Renal cortical epithelial cell (primary cell): ENCODE data around the gene METTL24. TPM values are rescaled to one million over a fixed set of nuclear protein-coding genes. Genes with fewer than 3 reads are reported as not detected.
"Not testable (repeated sequence)": the region's sequence is repeated elsewhere in the genome, so short reads cannot be mapped to it uniquely, and the experiment has no call there.

Experiments
- DNase-seq: peaks from one replicate; pipeline ENCODE4 v3.0.0-alpha.2; 2011; ENCODE audit warnings: low read depth
- total RNA-seq: library from RNA; depleted of rRNA; stranded (reverse); fragments of >200 nt; gene quantifications from 2 replicates; pipeline ENCODE4 v1.2.3, GENCODE V29; 2014

The METTL24 gene
- total RNA-seq, 1 donor from 2014 or later = 0.10 TPM

GRCh38 chr6:110266996-110267395 lies 91.2 kb downstream of the METTL24 start:
- DNase-seq = no peak

GRCh38 chr6:110265273-110265672 lies 92.9 kb downstream of the METTL24 start:
- no peak for DNase-seq

GRCh38 chr6:110256366-110256765 lies 101.8 kb downstream of the METTL24 start:
- DNase-seq = no peak

DNA sequence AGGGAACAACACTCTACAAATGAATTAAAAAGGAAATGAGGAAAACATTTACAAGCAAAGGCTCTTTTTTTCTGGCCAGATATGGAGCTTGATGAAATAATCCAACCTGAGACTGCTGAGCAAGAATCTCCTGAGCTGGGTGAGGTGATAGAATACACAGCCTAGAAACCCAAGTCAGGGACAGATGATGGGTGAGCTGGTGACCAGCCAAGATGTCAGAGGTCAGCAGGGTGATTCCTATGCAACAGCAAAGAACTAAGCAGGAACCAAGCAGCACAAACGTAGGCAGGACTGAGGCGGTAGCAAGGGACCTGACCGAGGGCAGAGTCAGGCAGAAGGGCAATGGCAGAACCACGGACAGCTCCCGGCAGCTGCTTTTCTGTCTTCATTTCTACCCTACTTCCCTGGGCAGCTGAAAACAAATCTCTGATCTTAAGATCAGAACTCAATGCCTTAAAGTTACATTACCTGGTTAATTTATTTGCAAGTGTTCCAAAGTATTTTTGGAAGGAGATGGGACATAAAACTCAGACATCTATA lies 102.9 kb downstream of the METTL24 start:
- peak; percentile 35 for DNase-seq

- no peak for DNase-seq
Measured at GRCh38 chr6:110250838-110251237, 107.3 kb downstream of the METTL24 start.

DNA sequence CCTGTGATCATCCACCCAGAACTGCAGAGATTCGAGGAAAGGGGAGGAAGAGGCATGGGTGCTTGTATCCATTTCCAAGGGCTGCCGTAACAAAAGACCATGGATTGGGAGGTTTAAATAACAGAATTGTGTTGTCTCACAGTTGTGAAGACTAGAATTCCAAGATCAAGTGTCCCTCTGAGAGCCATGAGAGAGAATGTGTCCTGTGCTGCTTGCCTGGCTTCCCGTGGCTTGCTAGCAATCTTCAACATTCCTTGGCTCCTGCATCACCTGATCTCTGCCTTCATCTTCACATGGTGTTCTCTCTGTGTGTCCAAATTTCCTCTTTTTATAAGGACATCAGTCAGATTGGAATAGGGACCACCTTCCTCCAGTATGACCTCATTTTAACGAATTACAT lies 108.1 kb downstream of the METTL24 start:
- no peak for DNase-seq

DNA sequence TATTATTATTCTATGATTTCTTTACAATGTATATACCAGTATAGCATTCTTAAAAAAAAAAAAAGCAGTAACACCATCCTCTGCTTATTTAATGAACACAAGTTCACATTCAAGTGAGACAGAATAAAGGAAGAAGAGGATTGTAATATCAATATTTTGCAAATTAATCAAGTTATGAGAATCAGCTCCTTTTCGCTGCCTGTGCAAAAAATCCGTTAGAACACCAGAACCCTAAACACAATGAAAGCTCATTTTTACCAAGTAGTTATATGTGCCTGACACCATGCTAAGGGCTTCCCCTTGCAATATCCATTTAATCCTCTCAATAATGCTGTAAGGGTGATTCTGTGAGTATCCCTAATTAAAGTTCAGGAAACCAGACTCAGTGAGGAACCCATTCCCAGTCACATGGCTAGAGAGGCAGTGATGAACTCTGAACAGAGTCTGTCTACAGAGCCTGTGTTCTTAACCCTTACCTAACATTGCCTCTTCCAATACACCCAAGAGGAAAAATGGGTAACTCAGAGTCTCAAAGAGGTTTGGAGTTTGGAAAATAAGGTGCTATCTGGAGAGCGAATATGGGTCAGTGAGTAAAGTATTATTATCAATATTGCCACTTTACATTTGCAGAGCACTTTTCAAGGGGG lies 111.1 kb downstream of the METTL24 start:
- no peak for DNase-seq

- no peak for DNase-seq
Measured at GRCh38 chr6:110246378-110246777, 111.8 kb downstream of the METTL24 start.

DNA sequence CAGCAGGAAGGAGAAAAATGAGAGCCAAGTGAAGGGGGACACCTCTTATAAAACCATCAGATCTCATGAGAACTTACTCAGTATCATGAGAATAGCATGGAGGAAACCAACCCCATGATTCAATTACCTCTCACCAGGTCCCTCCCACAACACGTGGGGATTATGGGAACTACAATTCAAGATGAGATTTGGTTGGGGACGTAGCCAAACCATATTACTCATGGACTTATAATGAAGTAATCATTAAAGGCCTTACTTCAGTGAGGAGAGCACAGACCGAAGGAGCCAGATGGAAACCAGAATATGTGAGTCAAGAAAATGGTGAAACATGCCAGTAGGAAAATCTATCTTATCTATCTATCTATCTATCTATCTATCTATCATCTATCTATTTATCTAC lies 113.5 kb downstream of the METTL24 start:
- not testable (repeated sequence) for DNase-seq

- no peak for DNase-seq
Measured at GRCh38 chr6:110239526-110240274, 118.4 kb downstream of the METTL24 start.

GRCh38 chr6:110236007-110236406 lies 122.1 kb downstream of the METTL24 start:
- DNase-seq = not testable (repeated sequence)

- DNase-seq = peak; percentile 9
Measured at GRCh38 chr6:110233770-110234374, 124.3 kb downstream of the METTL24 start.

DNA sequence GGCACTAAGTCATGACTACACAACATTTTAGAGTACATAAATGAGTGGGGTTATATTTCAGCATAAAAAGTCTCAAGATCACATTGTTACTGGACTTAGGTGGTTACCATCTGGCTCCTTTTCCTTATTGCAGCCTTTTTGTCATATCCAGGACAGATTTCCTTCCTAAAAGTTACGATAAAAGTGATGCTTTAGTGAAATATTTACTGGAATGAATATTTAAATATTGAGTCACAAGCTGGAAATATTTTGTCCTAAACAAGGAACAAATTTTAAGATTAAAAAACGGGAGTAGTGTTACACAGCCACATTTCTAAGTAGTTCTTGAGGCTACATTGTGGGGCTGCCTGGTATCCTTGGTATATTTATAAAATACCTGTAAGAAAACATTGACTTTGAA lies 125.7 kb downstream of the METTL24 start:
- DNase-seq = no peak

DNA sequence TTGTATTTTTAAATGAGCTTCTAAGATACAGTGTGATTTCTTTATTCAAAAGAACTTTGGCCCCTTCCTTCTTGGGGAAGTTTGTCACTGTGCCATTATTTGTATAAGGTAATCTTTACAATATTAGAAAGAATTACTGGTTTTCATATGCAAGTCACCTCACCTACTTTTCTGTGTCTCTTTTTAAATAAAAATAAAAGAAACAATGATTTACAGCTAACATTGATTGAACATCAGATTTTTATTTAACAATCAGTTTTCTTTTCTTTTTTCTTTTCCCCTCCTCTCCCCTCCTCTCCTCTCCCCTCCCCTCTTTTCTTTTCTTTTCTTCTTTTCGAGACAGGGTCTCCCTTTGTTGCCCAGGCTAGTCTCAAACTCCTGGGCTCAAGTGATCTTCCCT lies 131.9 kb downstream of the METTL24 start:
- DNase-seq = no peak

DNA sequence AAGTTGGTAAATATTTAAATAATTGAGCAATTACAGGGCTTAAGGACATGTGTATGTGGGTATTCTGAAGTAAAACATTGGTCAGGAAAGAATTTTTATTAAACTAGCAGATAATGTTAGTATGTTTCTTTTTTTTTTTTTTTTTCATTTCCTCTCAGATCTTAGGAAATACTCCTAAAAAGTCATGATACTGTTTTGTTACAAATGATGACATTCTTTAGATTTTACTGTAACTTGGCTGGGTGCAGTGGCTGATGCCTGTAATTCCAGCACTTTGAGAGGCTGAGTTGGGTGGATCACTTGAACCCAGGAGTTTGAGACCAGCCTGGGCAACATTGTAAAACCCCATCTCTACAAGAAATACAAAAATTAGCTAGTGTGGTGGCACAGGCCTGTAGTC lies 136.4 kb downstream of the METTL24 start:
- DNase-seq = no peak

GRCh38 chr6:110217266-110217665 lies 140.9 kb downstream of the METTL24 start:
- DNase-seq = peak; percentile 88

DNA sequence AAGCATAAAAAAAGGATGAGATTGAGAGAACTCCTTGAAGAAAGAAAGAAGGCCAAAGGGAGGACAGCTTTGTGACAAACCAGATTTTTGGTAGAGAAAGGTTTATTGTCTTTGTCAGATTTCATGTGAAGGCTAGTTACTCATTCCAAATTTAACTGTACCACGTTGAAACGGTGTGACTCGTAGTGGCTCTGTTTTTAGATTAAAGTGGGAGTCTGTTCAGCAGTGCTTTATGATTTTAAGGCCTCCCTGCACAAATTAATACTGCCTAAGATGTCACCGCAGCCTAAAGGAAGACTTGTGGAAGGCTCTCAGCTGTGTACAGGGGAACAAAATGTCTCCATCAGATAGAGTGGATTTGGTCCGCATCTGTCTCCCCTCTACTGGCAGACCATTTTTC lies 142.0 kb downstream of the METTL24 start:
- DNase-seq = no peak

DNA sequence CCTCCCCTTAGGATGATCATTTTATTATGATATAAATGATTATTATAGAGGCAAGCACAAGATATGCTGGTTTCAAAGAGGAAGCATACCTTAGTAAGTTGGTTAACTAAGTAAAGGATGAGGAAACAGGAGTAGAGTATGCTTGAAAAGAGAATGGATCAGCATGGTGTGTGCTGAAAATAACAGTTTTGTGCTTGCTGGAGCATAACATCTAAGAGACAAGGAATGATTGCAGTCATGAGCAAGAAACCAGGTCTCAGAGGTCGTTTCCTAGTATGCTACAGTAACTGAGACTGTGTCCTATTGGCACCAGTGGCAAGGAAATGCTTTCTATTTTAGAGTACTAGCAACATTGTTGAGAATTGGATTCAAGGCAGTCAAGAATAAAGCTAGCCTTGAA lies 143.8 kb downstream of the METTL24 start:
- peak; percentile 83 for DNase-seq

DNA sequence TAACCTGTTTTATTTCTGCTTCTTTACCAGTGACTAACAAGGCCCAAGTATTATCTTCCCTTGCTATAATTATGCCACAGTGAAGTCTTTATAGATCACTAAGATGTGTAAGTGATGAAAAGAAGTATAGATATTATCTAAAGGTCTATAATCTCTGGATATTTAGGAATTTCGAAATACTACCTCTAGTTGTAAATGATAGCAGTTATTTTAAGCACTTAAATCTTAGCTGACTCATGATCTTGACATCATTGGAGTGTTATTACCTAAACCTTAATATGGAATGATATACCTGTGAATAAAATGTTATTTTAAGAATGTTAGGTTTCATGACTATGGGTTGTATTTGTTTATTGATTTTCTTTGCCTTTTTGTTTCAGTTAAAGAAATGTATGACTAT lies 146.4 kb downstream of the METTL24 start:
- no peak for DNase-seq

DNA sequence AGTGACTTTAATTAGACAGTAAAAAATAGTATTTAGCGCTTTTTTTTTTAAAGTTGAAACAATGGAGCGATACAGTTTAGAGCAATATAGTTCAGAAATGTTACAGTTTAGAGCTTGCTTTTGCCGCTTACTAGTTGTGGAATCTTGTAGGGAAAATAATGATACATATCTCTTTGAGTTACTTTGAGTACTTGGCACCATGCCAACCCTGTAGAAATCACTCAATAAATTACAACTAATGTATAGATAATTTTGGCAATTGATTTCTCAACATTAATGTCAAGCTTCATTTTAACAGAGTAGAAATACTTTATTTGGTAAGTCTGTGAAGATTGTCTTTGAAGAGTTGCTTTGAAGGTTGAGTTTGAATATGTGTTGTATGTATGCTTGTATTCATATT lies 150.5 kb downstream of the METTL24 start:
- no peak for DNase-seq

DNA sequence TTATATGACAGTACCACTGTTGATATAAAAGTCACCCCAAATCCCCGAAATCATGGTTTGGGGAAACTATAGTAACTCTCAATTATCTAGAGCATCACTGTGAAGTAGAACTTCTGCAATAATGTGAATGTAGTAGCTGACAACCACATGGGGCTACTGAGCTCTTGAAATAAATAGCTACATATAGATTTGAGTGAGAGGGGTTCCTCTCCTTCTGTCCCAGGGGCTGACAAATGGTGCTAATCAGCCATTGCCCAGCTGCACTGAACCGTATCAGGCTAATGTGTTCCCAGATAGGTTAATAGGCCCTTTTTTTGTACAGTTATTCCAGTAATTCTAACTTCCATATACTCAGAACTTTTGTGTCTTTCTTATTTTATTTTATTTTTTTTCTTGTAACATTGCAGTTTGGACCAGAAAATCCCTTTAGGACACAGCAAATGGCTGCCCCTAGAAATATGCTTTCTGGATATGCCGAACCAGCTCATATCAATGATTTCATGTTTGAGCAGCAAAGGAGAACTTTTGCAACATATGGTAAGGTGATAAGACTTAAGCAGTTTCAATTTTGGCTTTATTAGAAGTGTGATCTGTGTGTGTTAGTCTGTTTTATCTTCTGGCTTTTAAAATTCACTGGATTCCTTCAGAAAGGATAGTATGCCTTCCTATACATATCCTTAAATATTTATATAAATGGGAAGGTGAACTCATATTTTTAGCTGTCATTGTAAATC lies 156.8 kb downstream of the METTL24 start:
- no peak for DNase-seq

DNA sequence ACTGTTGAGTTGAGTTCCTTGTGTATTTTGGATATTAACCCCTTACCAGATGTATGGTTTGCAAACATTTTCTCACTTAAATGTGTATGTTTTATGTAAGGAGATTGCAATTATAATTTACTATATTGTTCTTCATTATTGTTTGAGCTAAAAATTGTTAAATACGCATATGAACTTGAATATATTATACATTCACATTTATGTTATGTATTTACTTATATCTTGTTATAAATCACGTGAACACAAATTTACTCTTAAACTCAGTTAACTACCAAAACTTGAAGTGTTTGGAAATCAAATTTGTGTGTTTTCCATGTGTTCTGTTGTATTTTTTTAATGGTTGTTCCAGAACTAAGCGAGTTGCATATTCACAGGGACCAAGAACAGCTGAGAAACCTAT lies 159.6 kb downstream of the METTL24 start:
- no peak for DNase-seq
